Measurements from ENCODE around the gene GAGE1. TPM values are rescaled to one million over a fixed set of nuclear protein-coding genes. Genes with fewer than 3 reads are reported as not detected.

The GAGE1 gene
- total and polyA plus RNA-seq, 2 of the 8 experiments (the other 6 are each of a cell fraction or from before 2014, with no cell fraction given): not detected

DNA sequence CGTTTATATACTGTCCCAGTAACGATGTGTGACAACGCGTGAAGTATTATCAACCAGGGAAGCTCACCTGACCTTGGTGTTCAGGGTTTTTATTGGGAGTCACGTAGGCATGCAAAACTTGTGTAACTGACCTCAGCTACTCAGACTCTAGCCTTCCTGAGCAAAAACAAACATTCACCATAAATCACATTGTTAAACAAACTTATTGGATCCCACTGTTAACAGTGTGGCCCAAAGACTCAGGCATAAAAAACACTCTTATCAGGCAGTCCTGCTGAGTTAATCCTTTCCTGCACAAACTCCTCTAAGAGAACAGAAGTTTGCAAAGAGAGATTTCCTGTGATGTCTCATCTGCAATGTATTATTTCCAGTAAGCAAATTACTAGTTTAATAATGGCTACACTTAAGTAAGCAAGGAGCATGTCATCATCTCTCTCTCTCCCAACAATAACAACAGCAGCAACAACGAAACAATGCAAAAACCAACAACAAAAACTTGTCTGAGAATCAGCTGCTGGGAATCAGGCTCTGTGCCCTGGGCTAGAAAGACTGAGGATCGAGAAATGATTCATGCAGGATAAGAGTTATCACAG is 12.0 kb downstream of the GAGE1 start:
- no peak overlapping the region for H3K14ac ChIP-seq (ENCODE audit: insufficient read length)
- H4K5ac ChIP-seq (ENCODE audit: insufficient read length, low read depth, low read length): no peak overlapping the region
- H2BK20ac ChIP-seq (ENCODE audit: low read length): no peak overlapping the region
- no peak for TF ChIP-seq RXRA (IDR thresholded peaks at IDR 0.05; ENCODE audit: insufficient read depth, low read depth, low read length)
- TF ChIP-seq CHD2 (IDR thresholded peaks at IDR 0.05; ENCODE audit: low read length): no peak
- TF ChIP-seq TCF12 (IDR thresholded peaks at IDR 0.05; ENCODE audit: low read depth, low read length): no peak
- no peak for TF ChIP-seq NANOG (IDR thresholded peaks at IDR 0.05; ENCODE audit: insufficient read depth, low read depth, low read length, poor library complexity, severe bottlenecking)
- no peak for TF ChIP-seq BRCA1 (IDR thresholded peaks at IDR 0.05; ENCODE audit: low read depth, low read length)
- no peak for TF ChIP-seq CEBPB (IDR thresholded peaks at IDR 0.05; ENCODE audit: low read depth, low read length)
- no peak for TF ChIP-seq KDM1A (IDR thresholded peaks at IDR 0.05; ENCODE audit: borderline replicate concordance, low read length)
- no peak for TF ChIP-seq TEAD4 (IDR thresholded peaks at IDR 0.05; ENCODE audit: low read depth, low read length)
- TF ChIP-seq, protein P1, sequence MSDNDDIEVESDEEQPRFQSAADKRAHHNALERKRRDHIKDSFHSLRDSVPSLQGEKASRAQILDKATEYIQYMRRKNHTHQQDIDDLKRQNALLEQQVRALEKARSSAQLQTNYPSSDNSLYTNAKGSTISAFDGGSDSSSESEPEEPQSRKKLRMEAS (IDR thresholded peaks at IDR 0.05): no peak
- H4K91ac ChIP-seq (replicated peaks; ENCODE audit: insufficient read length, low read length): no peak overlapping the region
- H3K79me2 ChIP-seq (ENCODE audit: control insufficient read depth in 1 of 2, insufficient read depth in 2 of 2, low read length in 2 of 2): no peaks in the 10 kb centered on the region
- H2BK12ac ChIP-seq (ENCODE audit: low read depth, low read length): no peak overlapping the region
- H3K79me1 ChIP-seq (ENCODE audit: low read depth, low read length): no peaks in the 10 kb centered on the region
- H3K9me3 ChIP-seq (ENCODE audit: insufficient read depth in 2 of 2, low read depth in 1 of 2, low read length in 1 of 2): no peaks in the 10 kb centered on the region
- H2BK5ac ChIP-seq (ENCODE audit: low read depth, low read length): no peak overlapping the region
- H2AK5ac ChIP-seq (ENCODE audit: low read depth, low read length): no peak overlapping the region
- H3K4ac ChIP-seq (replicated peaks; ENCODE audit: insufficient read length, low read depth, low read length): no peak overlapping the region
- no peak overlapping the region for H3K9ac ChIP-seq (replicated peaks in 1 of 4; ENCODE audit: extremely low read depth in 1 of 4, low read depth in 3 of 4, low read length in 3 of 4)
- ChIA-PET CTCF (ENCODE audit: partially characterized antibody) (no interaction called here), POLR2A (ENCODE audit: partially characterized antibody) (no interaction called here)
- H2BK120ac ChIP-seq (replicated peaks; ENCODE audit: low read depth, low read length): no peak overlapping the region
- no peak overlapping the region for H3K27ac ChIP-seq (ENCODE audit: low read depth, low read length)
- H3K23ac ChIP-seq (ENCODE audit: insufficient read length): no peak overlapping the region
- FAIRE-seq (no peak), DNase-seq (ENCODE audit: low read depth in 1 of 2, low spot score in 2 of 2) (no peak)
- no peak overlapping the region for H3K18ac ChIP-seq (ENCODE audit: extremely low read depth, low read length)
- H3K56ac ChIP-seq (replicated peaks; ENCODE audit: insufficient read length, low read depth, low read length): no peak overlapping the region
- no peak overlapping the region for H2BK15ac ChIP-seq (ENCODE audit: low read length)
- WGBS, 2 experiments (ENCODE audit: extremely low coverage in 1 of 2, insufficient coverage in 1 of 2, insufficient read length in 1 of 2, insufficient replicate concordance in 2 of 2, low coverage in 1 of 2, low lambda C conversion rate in 2 of 2, missing lambda C conversion rate in 1 of 2): 94% methylated on average over 7 of the region's 7 CpGs; no CpG with 5 or more reads in 1 of the 2 experiments
- no peak overlapping the region for H3K4me2 ChIP-seq (ENCODE audit: insufficient read depth in 1 of 2, low read depth in 2 of 2, low read length in 2 of 2)
- no peaks in the 10 kb centered on the region for H3K27me3 ChIP-seq (replicated peaks in 1 of 4; ENCODE audit: control insufficient read depth in 3 of 4, extremely low read depth in 1 of 4, insufficient read depth in 3 of 4, low read length in 3 of 4)
- H3K23me2 ChIP-seq (ENCODE audit: low read depth, low read length): no peaks in the 10 kb centered on the region
- H2AFZ ChIP-seq (ENCODE audit: low read length): no peak overlapping the region
- no peaks in the 10 kb centered on the region for H3K36me3 ChIP-seq (ENCODE audit: control insufficient read depth in 2 of 4, insufficient read depth in 4 of 4, low read length in 3 of 4)
- no peaks in the 10 kb centered on the region for H3K4me1 ChIP-seq (replicated peaks in 1 of 4; ENCODE audit: control insufficient read depth in 3 of 4, insufficient read depth in 4 of 4, low read length in 3 of 4)
- no peaks in the 10 kb centered on the region for H4K20me1 ChIP-seq (replicated peaks in 1 of 2; ENCODE audit: control insufficient read depth in 1 of 2, insufficient read depth in 2 of 2, low read length in 2 of 2)
- no peak overlapping the region for H4K8ac ChIP-seq (ENCODE audit: extremely low read depth, insufficient read depth, low read length)
- no peak overlapping the region for H3K4me3 ChIP-seq (ENCODE audit: extremely low read depth in 1 of 4, insufficient read depth in 2 of 4, low read depth in 3 of 4, low read length in 4 of 4)
